Keratinocyte (primary cell): Measurements from ENCODE around the gene EGLN1. TPM values are rescaled to one million over a fixed set of nuclear protein-coding genes. Genes with fewer than 3 reads are reported as not detected.

Experiments used
- DNase-seq: peaks from one replicate; pipeline ENCODE4 v3.0.0-alpha.2; 2011; ENCODE audit warnings: low read depth, missing footprints, low spot score
- FAIRE-seq: peaks from 2 replicates; lab custom pipeline; 2011; peaks lifted over from hg19 to GRCh38; lab: Jason Lieb, UNC
- H2AFZ ChIP-seq: 2 replicates; pipeline ENCODE4 v1.6.0; 2012; ENCODE audit warnings: low read length, control low read depth, inconsistent platforms; ENCODE audit not compliant: control insufficient read depth
- H3K27ac ChIP-seq: 2 replicates; pipeline ENCODE4 v1.5.1; 2011; ENCODE audit warnings: low read length; ENCODE audit not compliant: control insufficient read depth, insufficient read depth
- H3K27me3 ChIP-seq: 3 replicates; pipeline ENCODE4 v1.6.0; 2011; ENCODE audit warnings: low read length; ENCODE audit not compliant: control insufficient read depth, insufficient read depth; ENCODE audit errors: extremely low read depth
- H3K36me3 ChIP-seq, 2 experiments: 2 replicates in 1 of 2; 3 replicates in 1 of 2; pipeline ENCODE4 v1.5.1; 2011; ENCODE audit warnings: low read length in 2 of 2, mild to moderate bottlenecking in 1 of 2; ENCODE audit not compliant: control insufficient read depth in 2 of 2, insufficient read depth in 2 of 2; ENCODE audit errors: extremely low read depth in 1 of 2
- H3K4me1 ChIP-seq: 3 replicates; pipeline ENCODE4 v1.5.1; 2011; ENCODE audit warnings: low read length; ENCODE audit not compliant: control insufficient read depth, insufficient read depth; ENCODE audit errors: extremely low read depth
- H3K4me2 ChIP-seq: 3 replicates; pipeline ENCODE4 v1.6.0; 2011; ENCODE audit warnings: low read depth, low read length; ENCODE audit not compliant: control insufficient read depth, insufficient read depth; ENCODE audit errors: extremely low read depth
- H3K4me3 ChIP-seq, 3 experiments: fragments of 200-600 bp in 1 of 3; sonication (generic) in 1 of 3; 2 replicates in 2 of 3; 3 replicates in 1 of 3; pipeline ENCODE4 v1.5.1; 2011 to 2016; ENCODE audit warnings: low read length in 3 of 3, mild to moderate bottlenecking in 3 of 3, control low read depth in 2 of 3, inconsistent platforms in 1 of 3, low read depth in 1 of 3, mixed read lengths in 1 of 3, mixed run types in 1 of 3, moderate library complexity in 1 of 3; ENCODE audit not compliant: control insufficient read depth in 2 of 3, insufficient read depth in 2 of 3; ENCODE audit errors: extremely low read depth in 1 of 3
- H3K79me2 ChIP-seq: 2 replicates; pipeline ENCODE4 v1.6.0; 2012; ENCODE audit warnings: low read length; ENCODE audit not compliant: control insufficient read depth, insufficient read depth
- H3K9ac ChIP-seq: 3 replicates; pipeline ENCODE4 v1.6.0; 2011; ENCODE audit warnings: low read length; ENCODE audit not compliant: control insufficient read depth, insufficient read depth; ENCODE audit errors: extremely low read depth
- H3K9me1 ChIP-seq: 3 replicates; pipeline ENCODE4 v1.6.0; 2011; ENCODE audit warnings: low read length; ENCODE audit not compliant: control insufficient read depth, insufficient read depth; ENCODE audit errors: extremely low read depth
- H3K9me3 ChIP-seq: 2 replicates; pipeline ENCODE4 v1.5.1; 2012; ENCODE audit warnings: low read depth, low read length; ENCODE audit not compliant: control insufficient read depth
- H4K20me1 ChIP-seq: 3 replicates; pipeline ENCODE4 v1.6.0; 2011; ENCODE audit warnings: low read length; ENCODE audit not compliant: control insufficient read depth, insufficient read depth; ENCODE audit errors: extremely low read depth
- EZH2 ChIP-seq: IDR thresholded peaks from one replicate; pipeline ENCODE4 v1.6.1; 2012; ENCODE audit warnings: inconsistent platforms, mild to moderate bottlenecking, low read length, moderate library complexity
- dilution Hi-C: fragments of 300-500 bp; cut with MboI; formaldehyde crosslinking; loops from one replicate; pipeline ENCODE4 v1.7.0; 2020; ENCODE audit warnings: low sequenced_read_pairs; ENCODE audit not compliant: extremely low pct_ligation_motif_present
- polyA plus RNA-seq, 5 experiments: library from polyadenylated mRNA; depleted of rRNA in 3 of 5; stranded (reverse) in 3 of 5; stranded (forward) in 1 of 5; unstranded in 1 of 5; fragments of >200 nt; gene quantifications; 1 replicate in 1 of 5; 2 replicates in 3 of 5; 3 replicates in 1 of 5; pipeline versions ENCODE4 v1.2.1 to v1.2.3, GENCODE V29; 2011 to 2012; ENCODE audit warnings: missing spikeins in 2 of 5, low read depth in 1 of 5, low replicate concordance in 1 of 5
- TF ChIP-seq, protein P1 (sequence below), 3 experiments: IDR thresholded peaks in 1 of 3; conservative IDR thresholded peaks in 1 of 3; optimal IDR thresholded peaks in 1 of 3; 2 replicates in 2 of 3; 3 replicates in 1 of 3; pipeline versions ENCODE3 to v1.5.1; 2011; ENCODE audit warnings: low read length in 3 of 3, mild to moderate bottlenecking in 3 of 3, moderate library complexity in 2 of 3, control low read depth in 1 of 3, inconsistent platforms in 1 of 3; ENCODE audit not compliant: insufficient read depth in 2 of 3; ENCODE audit errors: extremely low read depth in 1 of 3

The EGLN1 gene
- polyA plus RNA-seq, 1 donor (not counting 4 experiments of a cell fraction or from before 2014, with no cell fraction given), result 34.1 TPM

DNA sequence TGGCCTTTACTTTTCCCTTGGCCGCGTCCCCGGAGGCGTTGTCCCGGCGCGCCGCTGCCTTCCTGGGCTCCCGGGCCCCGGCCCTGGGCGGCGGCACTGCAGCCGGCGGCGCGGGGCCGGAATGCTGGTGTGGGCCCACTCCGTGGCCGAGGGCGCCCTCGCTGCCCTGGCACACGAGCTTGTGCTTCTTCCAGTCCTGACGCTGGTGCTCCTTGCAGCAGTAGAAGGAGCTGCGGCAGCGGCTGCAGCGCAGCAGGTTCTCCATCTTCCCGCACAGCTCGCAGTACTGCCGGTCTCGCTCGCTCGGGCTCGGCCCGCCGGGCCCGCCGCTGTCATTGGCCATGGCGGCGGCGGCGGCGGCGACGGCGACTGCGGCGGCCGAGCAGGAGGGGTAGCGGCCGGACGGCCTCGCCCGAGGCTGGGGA, 529 bp downstream of the EGLN1 start:
- H3K4me2 ChIP-seq, result peak overlapping the region; percentile 99
- H3K4me1 ChIP-seq, result peaks cover 29% of the 10 kb centered on the region
- dilution Hi-C loops, result no loop called here
- H3K27me3 ChIP-seq, result no peaks in the 10 kb centered on the region
- peak overlapping the region; percentile 61 for H2AFZ ChIP-seq
- no peak for FAIRE-seq
- no peaks in the 10 kb centered on the region for H3K9me1 ChIP-seq
- H3K4me3 ChIP-seq, result peak overlapping the region; percentile 88 to 95 (median 94)
- DNase-seq, result no peak
- TF ChIP-seq, protein P1, sequence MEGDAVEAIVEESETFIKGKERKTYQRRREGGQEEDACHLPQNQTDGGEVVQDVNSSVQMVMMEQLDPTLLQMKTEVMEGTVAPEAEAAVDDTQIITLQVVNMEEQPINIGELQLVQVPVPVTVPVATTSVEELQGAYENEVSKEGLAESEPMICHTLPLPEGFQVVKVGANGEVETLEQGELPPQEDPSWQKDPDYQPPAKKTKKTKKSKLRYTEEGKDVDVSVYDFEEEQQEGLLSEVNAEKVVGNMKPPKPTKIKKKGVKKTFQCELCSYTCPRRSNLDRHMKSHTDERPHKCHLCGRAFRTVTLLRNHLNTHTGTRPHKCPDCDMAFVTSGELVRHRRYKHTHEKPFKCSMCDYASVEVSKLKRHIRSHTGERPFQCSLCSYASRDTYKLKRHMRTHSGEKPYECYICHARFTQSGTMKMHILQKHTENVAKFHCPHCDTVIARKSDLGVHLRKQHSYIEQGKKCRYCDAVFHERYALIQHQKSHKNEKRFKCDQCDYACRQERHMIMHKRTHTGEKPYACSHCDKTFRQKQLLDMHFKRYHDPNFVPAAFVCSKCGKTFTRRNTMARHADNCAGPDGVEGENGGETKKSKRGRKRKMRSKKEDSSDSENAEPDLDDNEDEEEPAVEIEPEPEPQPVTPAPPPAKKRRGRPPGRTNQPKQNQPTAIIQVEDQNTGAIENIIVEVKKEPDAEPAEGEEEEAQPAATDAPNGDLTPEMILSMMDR (optimal IDR thresholded peaks at IDR 0.05 in 1 of 3, IDR thresholded peaks at IDR 0.05 in 1 of 3, conservative IDR thresholded peaks at IDR 0.05 in 1 of 3; ENCODE audit: extremely low read depth in 1 of 3, insufficient read depth in 2 of 3, low read length in 3 of 3), result no peak
- no peak for TF ChIP-seq EZH2
- H4K20me1 ChIP-seq, result peaks cover 2% of the 10 kb centered on the region
- H3K79me2 ChIP-seq, result peaks cover 50% of the 10 kb centered on the region
- no peaks in the 10 kb centered on the region for H3K36me3 ChIP-seq
- peak overlapping the region; percentile 76 for H3K9ac ChIP-seq
- peak overlapping the region; percentile 65 for H3K27ac ChIP-seq
- no peaks in the 10 kb centered on the region for H3K9me3 ChIP-seq

DNA sequence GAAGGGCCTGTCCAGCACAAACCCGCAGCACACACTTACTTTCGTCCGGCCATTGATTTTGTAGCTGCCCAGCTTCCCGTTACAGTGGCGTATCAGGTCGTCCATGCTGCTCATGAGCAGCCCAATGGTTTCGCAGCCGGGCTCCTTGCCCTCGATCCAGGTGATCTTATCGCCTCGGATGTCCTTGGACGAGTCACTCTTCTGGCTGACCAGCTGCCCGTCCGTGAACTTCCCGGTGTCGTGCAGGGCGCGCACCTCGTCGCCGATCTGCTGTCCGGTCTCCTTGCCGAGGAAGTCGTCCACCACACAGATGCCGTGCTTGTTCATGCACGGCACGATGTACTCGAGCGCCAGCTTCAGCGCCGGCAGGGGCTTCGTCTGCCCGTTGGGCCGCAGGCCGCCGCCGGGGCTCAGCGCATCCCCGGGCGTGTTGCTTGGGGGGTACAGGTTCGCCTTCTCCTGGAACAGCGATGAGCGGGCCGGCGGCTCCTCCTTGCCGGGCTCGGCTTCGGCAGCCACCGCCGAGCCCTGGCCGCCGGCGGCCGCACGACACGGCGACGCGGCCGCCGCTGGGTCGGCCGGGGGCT, 1.0 kb downstream of the EGLN1 start:
- H3K27me3 ChIP-seq, result no peaks in the 10 kb centered on the region
- H3K27ac ChIP-seq, result peak overlapping the region; percentile 65
- dilution Hi-C loops, result no loop called here
- H3K79me2 ChIP-seq, result peaks cover 55% of the 10 kb centered on the region
- FAIRE-seq (no peak), DNase-seq (no peak)
- peak overlapping the region; percentile 88 to 95 (median 94) for H3K4me3 ChIP-seq
- H3K4me1 ChIP-seq, result peaks cover 29% of the 10 kb centered on the region
- peak overlapping the region; percentile 99 for H3K4me2 ChIP-seq
- H2AFZ ChIP-seq, result peak overlapping the region; percentile 80
- TF ChIP-seq, protein P1 (optimal IDR thresholded peaks at IDR 0.05 in 1 of 3, IDR thresholded peaks at IDR 0.05 in 1 of 3, conservative IDR thresholded peaks at IDR 0.05 in 1 of 3; ENCODE audit: extremely low read depth in 1 of 3, insufficient read depth in 2 of 3, low read length in 3 of 3), result no peak
- TF ChIP-seq EZH2, result no peak
- peaks cover 2% of the 10 kb centered on the region for H4K20me1 ChIP-seq
- H3K36me3 ChIP-seq, result no peaks in the 10 kb centered on the region
- H3K9me1 ChIP-seq, result no peaks in the 10 kb centered on the region
- peak overlapping the region; percentile 76 for H3K9ac ChIP-seq
- no peaks in the 10 kb centered on the region for H3K9me3 ChIP-seq
